Raji (cell line): ENCODE data around the gene IGF1R.

Experiments
- POLR2A ChIP-seq: IDR thresholded peaks from 2 replicates; pipeline ENCODE4 v1.6.1; 2011; ENCODE audit warnings: low read depth, low read length, control low read depth; ENCODE audit not compliant: insufficient read depth

IGF1R gene

GRCh38 chr15:98878172-98878571 lies 229.8 kb downstream of the IGF1R start:
- no peak for TF ChIP-seq POLR2A

DNA sequence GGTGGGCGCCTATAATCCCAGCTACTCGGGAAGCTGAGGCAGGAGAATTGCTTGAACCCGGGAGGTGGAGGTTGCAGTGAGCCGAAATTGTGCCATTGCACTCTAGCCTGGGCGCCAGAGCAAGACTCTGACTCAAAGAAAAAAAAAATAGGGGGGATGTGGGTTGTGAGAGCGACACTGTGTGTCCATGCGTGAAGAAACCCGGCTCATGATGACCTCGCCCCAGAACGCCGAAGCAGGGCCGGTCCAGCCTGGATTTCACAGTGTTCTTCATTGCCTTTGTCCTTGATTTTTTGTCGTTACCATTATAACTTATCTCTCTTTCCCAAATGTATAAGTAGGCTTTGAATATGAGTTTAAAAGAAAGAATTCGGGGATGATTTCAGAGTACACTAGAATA lies 230.5 kb downstream of the IGF1R start:
- TF ChIP-seq POLR2A = no peak

DNA sequence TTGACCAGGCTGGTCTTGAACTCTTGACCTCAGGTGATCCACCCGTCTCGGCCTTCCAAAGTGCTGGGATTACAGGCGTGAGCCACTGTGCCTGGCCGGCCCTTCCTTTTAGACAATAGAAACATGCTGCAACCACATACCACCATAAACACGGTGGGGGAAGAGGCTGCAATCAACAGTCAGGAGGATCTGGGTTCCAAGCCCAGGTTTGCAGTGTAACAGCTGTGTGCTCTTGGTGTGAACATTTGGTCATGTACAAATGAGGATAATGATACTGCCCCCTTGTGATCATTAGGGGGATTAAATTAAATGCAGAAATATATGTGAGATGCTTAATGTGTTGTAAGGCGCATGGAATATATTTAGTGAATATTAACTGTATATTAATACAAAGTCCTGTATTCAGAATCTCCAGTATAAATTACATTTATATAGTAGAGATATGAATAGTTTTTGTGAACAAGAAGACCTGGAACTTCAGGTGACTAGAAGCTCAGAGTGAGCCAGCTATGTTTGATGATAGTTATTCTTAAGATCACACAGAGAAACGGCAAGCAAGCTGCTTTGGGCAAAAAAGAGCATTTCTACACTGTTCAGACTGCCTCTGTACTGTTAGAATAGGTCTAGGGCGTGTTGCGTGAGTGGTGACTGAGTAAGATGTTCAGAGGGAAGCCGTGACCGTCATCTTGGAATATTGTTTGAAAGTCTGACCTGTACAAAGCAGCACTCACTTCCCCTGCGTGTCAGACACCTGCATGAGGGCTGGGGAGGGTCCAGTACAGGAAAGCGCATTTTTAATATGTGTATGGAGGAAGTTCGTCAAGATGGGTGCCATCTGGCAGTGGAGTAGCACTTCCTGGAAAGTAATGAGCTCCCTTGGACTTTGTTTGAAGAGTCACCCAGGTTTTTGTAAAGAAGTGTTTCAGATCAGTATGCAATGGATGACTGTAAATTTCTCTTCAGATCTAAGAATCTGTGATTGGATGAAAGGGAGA lies 233.5 kb downstream of the IGF1R start:
- no peak for TF ChIP-seq POLR2A

DNA sequence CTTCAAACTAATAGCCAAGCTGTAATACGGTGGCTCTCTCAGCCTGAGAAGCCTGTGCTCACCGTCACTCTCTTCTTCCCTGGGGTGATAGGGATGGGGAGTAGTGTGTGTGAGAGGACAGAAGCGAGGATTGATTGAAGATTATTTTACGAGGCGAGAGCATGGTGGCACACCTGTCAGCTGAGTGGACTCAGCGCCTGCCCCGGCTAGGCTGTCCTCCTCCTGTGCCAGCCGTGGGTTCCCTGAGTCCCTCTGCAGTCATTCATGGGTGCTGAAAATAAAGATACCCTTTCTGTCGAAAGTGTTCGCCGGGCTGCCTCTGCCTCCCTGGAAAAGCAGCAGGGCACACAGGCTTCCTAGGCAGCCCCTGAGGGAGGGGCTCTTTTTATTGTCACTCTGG lies 235.1 kb downstream of the IGF1R start:
- no peak for TF ChIP-seq POLR2A

- TF ChIP-seq POLR2A = no peak
Observed at GRCh38 chr15:98884894-98885293, 236.6 kb downstream of the IGF1R start.

DNA sequence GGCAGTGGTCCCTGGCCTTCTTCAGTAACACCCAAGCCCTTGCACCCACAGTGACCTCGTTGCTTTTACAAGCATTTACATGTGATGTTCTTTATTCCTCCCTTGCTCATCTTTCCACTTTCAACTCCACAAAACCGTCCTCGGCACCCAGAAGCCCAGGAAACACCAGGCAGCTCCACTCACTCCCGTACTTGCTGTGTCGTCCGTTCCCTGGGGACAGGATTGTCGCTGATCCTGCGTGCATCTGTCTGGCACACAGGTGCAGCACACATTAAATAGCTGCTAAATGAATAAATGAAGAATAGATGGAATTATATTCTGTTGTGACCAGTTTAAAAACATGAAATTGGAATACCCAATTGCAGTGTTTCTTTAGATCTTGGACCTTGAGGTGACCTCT lies 239.6 kb downstream of the IGF1R start:
- no peak for TF ChIP-seq POLR2A

DNA sequence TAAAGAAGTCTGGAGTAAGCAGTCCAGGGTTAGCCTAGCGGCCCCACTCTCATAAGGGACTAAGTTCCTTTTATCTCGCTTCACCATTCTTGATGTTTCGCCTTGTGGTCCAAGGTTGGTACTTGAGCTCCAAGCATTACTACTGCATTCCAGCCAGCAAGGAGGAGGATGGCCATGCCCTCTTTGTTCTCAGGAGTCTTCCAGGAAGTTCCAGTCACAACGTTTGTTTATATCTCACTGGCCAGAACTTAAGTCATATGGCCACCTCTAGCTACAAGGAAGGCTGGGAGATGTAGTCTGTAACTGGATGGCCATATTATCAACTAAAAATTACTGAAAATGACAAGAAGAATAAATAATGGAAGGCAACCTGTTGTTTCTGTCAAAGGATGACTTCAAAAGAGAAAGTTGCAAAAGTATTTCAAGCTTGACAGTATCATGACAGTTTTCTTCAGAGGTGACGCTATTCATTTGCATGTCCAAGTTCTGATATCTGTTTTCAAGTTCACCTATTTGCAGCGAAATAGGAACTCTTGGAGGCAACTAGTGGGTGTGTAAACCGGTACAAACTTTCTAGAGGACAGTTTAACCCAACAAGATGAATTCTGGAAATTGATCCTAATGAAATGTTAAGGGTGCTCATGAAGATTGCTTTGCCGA lies 240.6 kb downstream of the IGF1R start:
- TF ChIP-seq POLR2A = no peak

GRCh38 chr15:98889930-98890695 lies 241.8 kb downstream of the IGF1R start:
- no peak for TF ChIP-seq POLR2A

DNA sequence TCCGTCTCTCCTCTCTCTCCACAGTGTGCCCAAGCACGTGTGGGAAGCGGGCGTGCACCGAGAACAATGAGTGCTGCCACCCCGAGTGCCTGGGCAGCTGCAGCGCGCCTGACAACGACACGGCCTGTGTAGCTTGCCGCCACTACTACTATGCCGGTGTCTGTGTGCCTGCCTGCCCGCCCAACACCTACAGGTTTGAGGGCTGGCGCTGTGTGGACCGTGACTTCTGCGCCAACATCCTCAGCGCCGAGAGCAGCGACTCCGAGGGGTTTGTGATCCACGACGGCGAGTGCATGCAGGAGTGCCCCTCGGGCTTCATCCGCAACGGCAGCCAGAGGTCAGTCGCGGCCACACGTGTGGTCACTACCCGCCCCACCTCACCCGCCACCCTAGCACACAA lies 243.0 kb downstream of the IGF1R start:
- no peak for TF ChIP-seq POLR2A

DNA sequence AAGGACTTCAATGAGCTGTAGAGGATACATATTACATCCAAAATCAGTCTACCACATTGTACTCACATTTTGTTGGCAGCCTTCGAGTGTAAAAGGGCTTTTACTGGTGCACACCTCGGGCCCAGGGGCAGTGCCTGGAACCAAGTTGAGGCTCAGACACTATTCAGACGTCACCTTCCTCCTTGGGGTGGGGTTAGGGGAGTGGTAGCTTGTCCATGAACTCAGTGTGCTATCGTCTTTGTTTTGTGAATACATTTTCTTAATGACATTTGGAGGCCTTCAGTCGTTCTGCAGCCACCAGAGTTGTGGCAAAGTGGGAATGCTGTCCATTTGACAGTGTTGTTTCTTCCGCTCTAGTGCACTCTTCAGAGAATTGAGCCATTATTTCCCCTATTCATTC lies 245.1 kb downstream of the IGF1R start:
- TF ChIP-seq POLR2A = no peak

- no peak for TF ChIP-seq POLR2A
Observed at GRCh38 chr15:98894312-98894711, 246.0 kb downstream of the IGF1R start.

DNA sequence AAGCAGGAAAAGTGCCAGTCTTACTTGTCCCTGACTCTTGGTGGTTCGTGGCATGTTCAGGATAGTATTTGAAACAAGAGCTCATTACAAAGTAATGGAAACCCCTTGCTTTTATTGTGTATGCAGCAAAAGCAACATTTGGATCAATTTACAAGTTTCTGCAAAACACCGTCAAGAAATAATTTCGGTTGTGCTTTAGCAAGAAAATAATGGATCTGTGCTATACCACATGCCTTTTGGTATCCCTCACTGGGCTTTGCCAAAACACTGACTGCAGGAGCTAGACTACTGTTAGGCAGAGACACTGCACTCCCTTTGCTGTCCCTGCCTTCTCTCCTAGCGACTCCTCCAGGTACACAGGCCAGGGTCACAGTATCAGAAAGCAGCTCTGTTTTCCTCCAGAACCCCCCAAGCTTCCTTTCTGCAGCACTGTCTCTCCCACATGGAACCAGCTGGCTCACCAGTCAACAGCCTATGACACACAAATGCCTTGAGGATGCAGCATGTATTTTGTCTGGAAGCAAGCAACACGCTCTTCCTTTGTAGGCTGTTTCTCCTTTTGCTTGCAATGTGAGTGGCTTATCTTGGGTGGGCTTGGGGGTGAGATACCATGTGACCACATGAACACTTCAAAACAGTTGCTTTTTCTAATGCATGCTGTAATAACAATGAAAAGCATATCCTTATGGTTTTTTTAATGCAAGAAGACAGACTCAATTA lies 247.8 kb downstream of the IGF1R start:
- no peak for TF ChIP-seq POLR2A

DNA sequence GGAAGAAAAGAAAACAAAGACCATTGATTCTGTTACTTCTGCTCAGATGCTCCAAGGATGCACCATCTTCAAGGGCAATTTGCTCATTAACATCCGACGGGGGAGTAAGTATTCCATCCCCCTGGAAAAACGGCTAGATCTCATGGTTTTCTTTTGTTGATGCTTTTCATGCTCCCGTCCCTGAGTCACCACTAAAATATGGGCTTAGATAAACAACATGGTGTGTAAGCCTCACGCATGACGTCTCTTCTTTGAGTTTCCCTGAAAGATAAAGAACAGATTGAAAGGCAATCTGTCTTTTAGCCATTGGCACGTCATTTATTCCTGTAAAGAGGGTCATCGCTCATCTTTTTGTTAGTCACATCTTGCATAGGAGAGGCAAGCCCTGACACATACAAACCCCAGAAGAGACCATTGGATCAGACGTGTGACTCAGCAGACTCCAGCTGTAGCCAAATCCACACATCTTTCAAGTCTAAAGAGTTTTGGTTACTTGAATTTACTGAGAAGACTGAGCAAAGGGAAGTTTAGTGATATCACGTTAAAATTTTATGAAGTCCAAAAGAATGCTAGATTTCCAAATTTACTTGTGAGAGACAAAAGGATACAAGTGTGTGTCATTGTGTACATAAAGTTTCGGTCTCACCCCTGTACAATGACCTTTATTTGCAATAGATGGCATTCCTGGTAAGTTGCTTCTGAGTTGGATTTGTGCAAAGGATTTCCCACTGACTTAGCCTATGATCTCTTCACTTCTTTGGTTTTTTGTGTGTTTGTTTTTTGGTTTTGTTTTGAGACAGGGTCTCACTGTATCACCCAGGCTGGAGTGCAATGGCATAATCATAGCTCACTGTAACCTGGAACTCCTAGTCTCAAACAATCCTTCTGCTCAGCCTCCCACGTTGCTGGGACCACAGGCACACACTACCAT lies 248.7 kb downstream of the IGF1R start:
- TF ChIP-seq POLR2A = no peak

GRCh38 chr15:98898122-98898521 lies 249.8 kb downstream of the IGF1R start:
- no peak for TF ChIP-seq POLR2A
